Chondrocyte (in vitro differentiated cells): Measurements from ENCODE around the gene NUDT6. TPM values are rescaled to one million over a fixed set of nuclear protein-coding genes. Genes with fewer than 3 reads are reported as not detected.
A peak's percentile ranks its signal among the peaks of the same experiment; 100 is the strongest.
"Not testable (repeated sequence)": the region's sequence is repeated elsewhere in the genome, so short reads cannot be mapped to it uniquely, and the experiment has no call there.

Source experiments
- DNase-seq: peaks from one replicate; pipeline ENCODE4 v3.0.0; 2021; ENCODE audit warnings: mixed read lengths, low spot score
- H3K27ac Mint-ChIP-seq: one replicate; pipeline ENCODE4 v1.8.0; 2021; ENCODE audit warnings: mild to moderate bottlenecking, moderate library complexity, mixed read lengths; ENCODE audit not compliant: unreplicated experiment
- H3K27me3 Mint-ChIP-seq: 2 replicates; pipeline ENCODE4 v1.8.0; 2021; ENCODE audit warnings: low read depth, mixed read lengths
- H3K36me3 Mint-ChIP-seq: 2 replicates; pipeline ENCODE4 v1.8.0; 2021; ENCODE audit warnings: low read depth, mixed read lengths
- H3K4me1 Mint-ChIP-seq: 2 replicates; pipeline ENCODE4 v1.8.0; 2021; ENCODE audit warnings: low read depth, mild to moderate bottlenecking, mixed read lengths
- H3K4me3 Mint-ChIP-seq: one replicate; pipeline ENCODE4 v1.8.0; 2021; ENCODE audit warnings: mild to moderate bottlenecking, moderate library complexity, mixed read lengths; ENCODE audit not compliant: unreplicated experiment
- H3K9me3 Mint-ChIP-seq: 2 replicates; pipeline ENCODE4 v1.8.0; 2021; ENCODE audit warnings: low read depth, mixed read lengths
- CTCF ChIP-seq: fragments of 200-600 bp; sonication (generic); IDR thresholded peaks from 2 replicates; pipeline ENCODE4 v1.5.0; 2021; ENCODE audit warnings: antibody characterized with exemption, mild to moderate bottlenecking, moderate library complexity
- total RNA-seq: library from RNA; stranded (reverse); gene quantifications from 3 replicates; pipeline ENCODE4 v1.2.1, GENCODE V29; 2021

The NUDT6 gene
- total RNA-seq, 1 donor from 2014 or later: 4.2 TPM

DNA sequence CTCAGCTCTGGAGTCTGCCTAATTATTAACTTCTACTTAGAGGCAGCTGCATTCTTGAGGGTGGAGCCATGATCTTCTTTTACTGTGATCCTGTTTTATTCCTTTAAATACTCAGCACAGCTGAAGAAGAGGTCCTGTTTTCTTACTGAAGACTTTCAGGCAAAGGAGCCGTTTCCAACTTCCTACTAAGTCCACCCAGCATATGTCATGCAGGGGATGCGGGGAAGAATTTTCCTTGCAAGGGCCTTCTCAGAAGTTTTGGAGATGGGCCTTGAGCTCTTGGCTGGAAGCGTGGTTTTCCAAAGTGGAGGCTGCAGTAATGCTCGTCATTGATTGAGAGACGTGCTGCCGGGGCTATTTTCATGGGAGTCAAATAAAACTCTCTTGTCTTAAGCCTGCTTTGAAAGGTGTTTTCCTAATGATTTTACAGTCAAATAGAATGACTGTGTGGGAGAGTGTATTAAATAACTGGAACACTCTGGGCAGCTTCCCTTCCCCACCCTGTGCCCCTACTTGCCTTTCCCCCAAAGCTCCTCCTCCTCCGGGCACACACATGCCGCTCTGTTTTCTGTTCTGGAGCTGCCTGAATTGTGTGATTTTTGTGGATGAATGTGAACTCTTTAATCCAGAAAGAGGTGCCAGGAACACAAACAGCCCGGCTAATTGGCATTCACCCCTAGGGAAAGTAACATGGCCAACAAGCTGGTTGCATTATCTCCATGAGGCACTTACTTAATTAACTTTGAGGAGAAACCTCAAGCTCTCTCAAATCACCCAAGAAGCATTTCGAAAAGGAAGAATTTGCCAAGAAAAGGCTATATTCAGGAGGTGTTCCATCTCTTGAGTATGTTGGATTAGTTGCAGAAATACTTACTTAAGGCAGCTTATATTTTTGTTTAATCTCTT lies 67.7 kb downstream of the NUDT6 start:
- DNase-seq: no peak
- Mint-ChIP-seq H3K27me3 (no peaks in the 10 kb centered on the region), H3K4me3 (peak overlapping the region; percentile 35), H3K36me3 (no peaks in the 10 kb centered on the region), H3K9me3 (no peaks in the 10 kb centered on the region), H3K4me1 (peaks cover 45% of the 10 kb centered on the region), H3K27ac (peak overlapping the region; percentile 80)
- TF ChIP-seq CTCF: no peak

DNA sequence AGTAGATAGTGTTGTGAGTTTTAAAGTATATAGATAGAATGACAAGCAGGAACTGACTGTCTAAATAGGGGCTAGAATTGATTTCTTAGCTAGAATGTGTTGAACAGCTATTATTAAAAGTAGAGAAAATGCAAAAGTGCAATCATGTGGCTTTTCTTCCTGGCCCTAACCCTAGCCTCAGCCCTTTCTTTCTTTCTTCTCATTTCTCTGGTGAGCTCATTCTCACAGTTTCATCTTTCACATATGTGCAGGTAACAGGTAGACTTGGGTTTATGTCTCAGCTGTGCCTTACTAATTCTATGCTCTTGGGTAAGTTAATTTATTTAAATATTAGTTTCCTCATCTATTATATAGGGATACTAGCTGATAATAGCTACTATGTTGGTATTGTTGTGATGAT lies 70.8 kb downstream of the NUDT6 start:
- peaks cover 35% of the 10 kb centered on the region for H3K4me1 Mint-ChIP-seq
- H3K9me3 Mint-ChIP-seq: no peaks in the 10 kb centered on the region
- H3K4me3 Mint-ChIP-seq: no peak overlapping the region
- H3K27ac Mint-ChIP-seq: no peak overlapping the region
- no peaks in the 10 kb centered on the region for H3K36me3 Mint-ChIP-seq
- no peak for TF ChIP-seq CTCF
- no peak for DNase-seq
- H3K27me3 Mint-ChIP-seq: no peaks in the 10 kb centered on the region

- H3K4me1 Mint-ChIP-seq: peaks cover 28% of the 10 kb centered on the region
- not testable (repeated sequence) for H3K36me3 Mint-ChIP-seq, H3K9me3 Mint-ChIP-seq, H3K27me3 Mint-ChIP-seq, DNase-seq, H3K4me3 Mint-ChIP-seq
- peak overlapping the region; percentile 2 for H3K27ac Mint-ChIP-seq
These were observed 72.6 kb downstream of the NUDT6 start for GRCh38 chr4:122849789-122850188.

DNA sequence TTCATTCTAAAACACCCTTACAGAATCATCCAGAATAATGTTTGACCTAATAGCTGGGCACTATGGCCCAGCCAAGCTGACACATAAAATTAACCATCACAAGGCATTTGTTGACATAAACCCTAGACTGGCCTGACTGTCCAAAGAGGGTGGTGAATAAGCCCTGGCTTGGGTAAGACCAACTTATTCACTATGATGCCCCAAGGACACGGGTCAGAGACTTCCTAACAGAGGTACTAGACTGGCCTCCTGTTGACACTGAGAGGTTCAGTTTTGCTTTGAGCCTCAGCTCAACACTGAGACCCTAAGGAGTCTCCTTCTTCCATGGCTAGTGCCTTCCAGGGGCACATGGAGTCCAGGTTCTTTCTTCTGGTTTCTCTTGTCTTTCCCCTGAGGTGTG lies 74.5 kb downstream of the NUDT6 start:
- no peaks in the 10 kb centered on the region for H3K9me3 Mint-ChIP-seq
- TF ChIP-seq CTCF: no peak
- no peak for DNase-seq
- H3K4me1 Mint-ChIP-seq: peaks cover 26% of the 10 kb centered on the region
- H3K36me3 Mint-ChIP-seq: no peaks in the 10 kb centered on the region
- no peak overlapping the region for H3K4me3 Mint-ChIP-seq
- H3K27ac Mint-ChIP-seq: no peak overlapping the region
- H3K27me3 Mint-ChIP-seq: no peaks in the 10 kb centered on the region

GRCh38 chr4:122845760-122846159 lies 76.6 kb downstream of the NUDT6 start:
- no peaks in the 10 kb centered on the region for H3K27me3 Mint-ChIP-seq
- no peak for TF ChIP-seq CTCF
- H3K9me3 Mint-ChIP-seq: no peaks in the 10 kb centered on the region
- H3K4me1 Mint-ChIP-seq: peaks cover 40% of the 10 kb centered on the region
- H3K27ac Mint-ChIP-seq: no peak overlapping the region
- no peak overlapping the region for H3K4me3 Mint-ChIP-seq
- H3K36me3 Mint-ChIP-seq: no peaks in the 10 kb centered on the region
- DNase-seq: no peak

- H3K36me3 Mint-ChIP-seq: no peaks in the 10 kb centered on the region
- H3K27ac Mint-ChIP-seq: no peak overlapping the region
These were observed 77.3 kb downstream of the NUDT6 start for GRCh38 chr4:122845066-122845465.

GRCh38 chr4:122844391-122844790 lies 78.0 kb downstream of the NUDT6 start:
- H3K9me3 Mint-ChIP-seq, H3K27me3 Mint-ChIP-seq, H3K27ac Mint-ChIP-seq, H3K4me3 Mint-ChIP-seq, DNase-seq, H3K36me3 Mint-ChIP-seq: not testable (repeated sequence)
- H3K4me1 Mint-ChIP-seq: peaks cover 43% of the 10 kb centered on the region

More at GRCh38 chr4:122845066-122845465, 77.3 kb downstream of the NUDT6 start:
- no peak for TF ChIP-seq CTCF
- Mint-ChIP-seq H3K9me3 (no peaks in the 10 kb centered on the region), H3K4me3 (no peak overlapping the region), H3K27me3 (no peaks in the 10 kb centered on the region), H3K4me1 (peaks cover 39% of the 10 kb centered on the region)
- no peak for DNase-seq
